ENCODE results near the gene ZHX3.

ZHX3 gene

DNA sequence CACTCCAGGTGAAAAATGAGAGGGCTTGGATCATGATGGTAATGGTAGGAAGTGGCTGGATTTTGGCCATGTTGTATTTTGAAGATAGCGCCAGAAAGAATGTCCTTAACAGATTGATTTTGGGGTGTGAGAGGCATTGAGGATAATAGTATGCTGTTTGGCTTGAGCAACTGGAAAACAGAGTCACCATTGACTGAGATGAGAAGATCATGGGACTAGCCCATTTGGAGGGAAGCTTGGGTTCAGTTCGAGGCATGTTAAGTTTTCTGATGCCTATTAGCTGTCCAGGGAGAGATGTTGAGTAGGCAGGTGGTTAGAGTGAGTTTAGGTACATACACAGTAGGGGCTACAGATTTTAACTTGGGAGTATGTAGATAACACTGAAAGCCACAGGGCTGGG lies 156.8 kb downstream of the ZHX3 start:
- Histone ChIP-seq H4K5ac (ENCODE audit: low read length) (no peak overlapping the region), H3K27me3 (ENCODE audit: insufficient read depth, low read length, poor library complexity) (no peaks in the 10 kb centered on the region), H3K36me3 (ENCODE audit: control insufficient read depth, insufficient read depth, low read length) (peaks cover 27% of the 10 kb centered on the region), H3K4me2 (ENCODE audit: low read length) (no peak overlapping the region), H2BK5ac (ENCODE audit: low read length) (no peak overlapping the region), H3K79me2 (ENCODE audit: control insufficient read depth, insufficient read depth, low read length) (peaks cover 42% of the 10 kb centered on the region), H2AK5ac (ENCODE audit: low read length) (no peak overlapping the region), H4K8ac (ENCODE audit: low read depth, low read length) (no peak overlapping the region), H3K56ac (ENCODE audit: low read length) (no peak overlapping the region), H3K4ac (ENCODE audit: low read depth, low read length) (no peak overlapping the region), H2BK120ac (ENCODE audit: low read depth, low read length) (no peak overlapping the region), H2BK15ac (replicated peaks; ENCODE audit: low read depth) (no peak overlapping the region), H3K4me1 (ENCODE audit: control insufficient read depth, low read depth, low read length) (peaks cover 3% of the 10 kb centered on the region), H3K4me3 (ENCODE audit: low read length) (no peak overlapping the region), H3K23ac (ENCODE audit: low read length) (no peak overlapping the region), H3K9ac (ENCODE audit: low read length) (no peak overlapping the region), H3K18ac (ENCODE audit: low read length) (no peak overlapping the region), H3K27ac (ENCODE audit: low read depth, low read length) (no peak overlapping the region), H3K79me1 (ENCODE audit: low read length) (peaks cover 39% of the 10 kb centered on the region)
- no CpG with 5 or more reads among the region's 2 CpGs for WGBS (ENCODE audit: extremely low coverage, insufficient coverage, low lambda C conversion rate)
- DNase-seq, result no peak

- Histone ChIP-seq H3K79me1 (ENCODE audit: low read length) (peaks cover 47% of the 10 kb centered on the region), H4K8ac (ENCODE audit: low read depth, low read length) (no peak overlapping the region), H2BK15ac (replicated peaks; ENCODE audit: low read depth) (no peak overlapping the region), H2BK5ac (ENCODE audit: low read length) (no peak overlapping the region), H3K27me3 (ENCODE audit: insufficient read depth, low read length, poor library complexity) (no peaks in the 10 kb centered on the region), H3K4me1 (ENCODE audit: control insufficient read depth, low read depth, low read length) (peaks cover 3% of the 10 kb centered on the region), H3K4me3 (ENCODE audit: low read length) (no peak overlapping the region), H3K79me2 (ENCODE audit: control insufficient read depth, insufficient read depth, low read length) (peaks cover 54% of the 10 kb centered on the region), H3K4me2 (ENCODE audit: low read length) (no peak overlapping the region), H3K56ac (ENCODE audit: low read length) (no peak overlapping the region), H3K23ac (ENCODE audit: low read length) (no peak overlapping the region), H3K27ac (ENCODE audit: low read depth, low read length) (no peak overlapping the region), H4K5ac (ENCODE audit: low read length) (no peak overlapping the region), H2BK120ac (ENCODE audit: low read depth, low read length) (no peak overlapping the region), H3K36me3 (ENCODE audit: control insufficient read depth, insufficient read depth, low read length) (peaks cover 19% of the 10 kb centered on the region), H2AK5ac (ENCODE audit: low read length) (no peak overlapping the region), H3K9ac (ENCODE audit: low read length) (no peak overlapping the region), H3K4ac (ENCODE audit: low read depth, low read length) (no peak overlapping the region), H3K18ac (ENCODE audit: low read length) (no peak overlapping the region)
- DNase-seq, result peak; percentile 52
- no CpG with 5 or more reads among the region's 10 CpGs for WGBS (ENCODE audit: extremely low coverage, insufficient coverage, low lambda C conversion rate)
Measured at GRCh38 chr20:41159547-41159946, 158.0 kb downstream of the ZHX3 start.

DNA sequence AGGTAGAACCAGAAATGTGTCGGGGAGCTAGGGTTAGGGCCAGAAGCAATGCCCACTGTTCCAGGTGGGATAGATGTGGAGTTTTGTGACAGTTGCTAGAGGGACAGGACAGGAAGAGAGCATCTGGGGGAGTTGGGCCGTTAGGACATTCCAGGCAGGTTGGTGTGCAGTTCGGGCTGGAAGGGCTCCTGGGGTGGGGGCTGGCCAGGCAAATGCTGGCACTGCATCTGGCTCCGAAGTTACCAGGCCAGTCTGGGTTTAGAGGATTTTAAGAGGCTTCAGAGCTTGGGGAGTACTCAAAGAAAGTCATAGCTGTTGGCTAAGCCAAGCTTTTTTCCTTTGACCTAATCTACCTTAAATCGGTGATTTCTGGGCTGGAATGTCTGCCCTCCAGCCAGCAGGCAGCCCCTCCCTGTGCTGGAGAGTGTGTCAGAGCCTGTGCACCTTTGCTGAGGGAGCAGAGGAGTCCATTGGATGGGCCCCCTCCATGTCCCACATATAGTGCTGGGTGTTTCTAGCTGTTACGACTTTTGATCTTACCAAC lies 159.4 kb downstream of the ZHX3 start:
- Histone ChIP-seq H3K23ac (ENCODE audit: low read length) (no peak overlapping the region), H3K18ac (ENCODE audit: low read length) (no peak overlapping the region), H3K4me3 (ENCODE audit: low read length) (no peak overlapping the region), H2AK5ac (ENCODE audit: low read length) (no peak overlapping the region), H3K79me2 (ENCODE audit: control insufficient read depth, insufficient read depth, low read length) (peaks cover 67% of the 10 kb centered on the region), H3K9ac (ENCODE audit: low read length) (no peak overlapping the region), H4K8ac (ENCODE audit: low read depth, low read length) (no peak overlapping the region), H3K56ac (ENCODE audit: low read length) (no peak overlapping the region), H4K5ac (ENCODE audit: low read length) (no peak overlapping the region), H3K79me1 (ENCODE audit: low read length) (peaks cover 53% of the 10 kb centered on the region), H3K4me1 (ENCODE audit: control insufficient read depth, low read depth, low read length) (peaks cover 3% of the 10 kb centered on the region), H3K27ac (ENCODE audit: low read depth, low read length) (no peak overlapping the region), H3K4me2 (ENCODE audit: low read length) (no peak overlapping the region), H3K27me3 (ENCODE audit: insufficient read depth, low read length, poor library complexity) (no peaks in the 10 kb centered on the region), H3K36me3 (ENCODE audit: control insufficient read depth, insufficient read depth, low read length) (peaks cover 8% of the 10 kb centered on the region), H3K4ac (ENCODE audit: low read depth, low read length) (no peak overlapping the region), H2BK120ac (ENCODE audit: low read depth, low read length) (no peak overlapping the region), H2BK5ac (ENCODE audit: low read length) (no peak overlapping the region), H2BK15ac (replicated peaks; ENCODE audit: low read depth) (no peak overlapping the region)
- DNase-seq, result no peak
- no CpG with 5 or more reads among the region's 6 CpGs for WGBS (ENCODE audit: extremely low coverage, insufficient coverage, low lambda C conversion rate)

- Histone ChIP-seq H3K36me3 (ENCODE audit: control insufficient read depth, insufficient read depth, low read length) (no peaks in the 10 kb centered on the region), H3K4me1 (ENCODE audit: control insufficient read depth, low read depth, low read length) (peaks cover 3% of the 10 kb centered on the region), H3K56ac (ENCODE audit: low read length) (no peak overlapping the region), H3K27me3 (ENCODE audit: insufficient read depth, low read length, poor library complexity) (no peaks in the 10 kb centered on the region), H3K79me1 (ENCODE audit: low read length) (peaks cover 65% of the 10 kb centered on the region), H3K4ac (ENCODE audit: low read depth, low read length) (no peak overlapping the region), H2AK5ac (ENCODE audit: low read length) (no peak overlapping the region), H3K18ac (ENCODE audit: low read length) (no peak overlapping the region), H4K5ac (ENCODE audit: low read length) (no peak overlapping the region), H3K4me2 (ENCODE audit: low read length) (no peak overlapping the region), H2BK15ac (replicated peaks; ENCODE audit: low read depth) (no peak overlapping the region), H3K9ac (ENCODE audit: low read length) (no peak overlapping the region), H2BK5ac (ENCODE audit: low read length) (no peak overlapping the region), H3K27ac (ENCODE audit: low read depth, low read length) (no peak overlapping the region), H3K79me2 (ENCODE audit: control insufficient read depth, insufficient read depth, low read length) (peaks cover 93% of the 10 kb centered on the region), H3K4me3 (ENCODE audit: low read length) (no peak overlapping the region), H3K23ac (ENCODE audit: low read length) (no peak overlapping the region), H4K8ac (ENCODE audit: low read depth, low read length) (no peak overlapping the region), H2BK120ac (ENCODE audit: low read depth, low read length) (no peak overlapping the region)
- DNase-seq, result no peak
- no CpG with 5 or more reads among the region's 7 CpGs for WGBS (ENCODE audit: extremely low coverage, insufficient coverage, low lambda C conversion rate)
Measured at GRCh38 chr20:41155261-41155660, 162.3 kb downstream of the ZHX3 start.

DNA sequence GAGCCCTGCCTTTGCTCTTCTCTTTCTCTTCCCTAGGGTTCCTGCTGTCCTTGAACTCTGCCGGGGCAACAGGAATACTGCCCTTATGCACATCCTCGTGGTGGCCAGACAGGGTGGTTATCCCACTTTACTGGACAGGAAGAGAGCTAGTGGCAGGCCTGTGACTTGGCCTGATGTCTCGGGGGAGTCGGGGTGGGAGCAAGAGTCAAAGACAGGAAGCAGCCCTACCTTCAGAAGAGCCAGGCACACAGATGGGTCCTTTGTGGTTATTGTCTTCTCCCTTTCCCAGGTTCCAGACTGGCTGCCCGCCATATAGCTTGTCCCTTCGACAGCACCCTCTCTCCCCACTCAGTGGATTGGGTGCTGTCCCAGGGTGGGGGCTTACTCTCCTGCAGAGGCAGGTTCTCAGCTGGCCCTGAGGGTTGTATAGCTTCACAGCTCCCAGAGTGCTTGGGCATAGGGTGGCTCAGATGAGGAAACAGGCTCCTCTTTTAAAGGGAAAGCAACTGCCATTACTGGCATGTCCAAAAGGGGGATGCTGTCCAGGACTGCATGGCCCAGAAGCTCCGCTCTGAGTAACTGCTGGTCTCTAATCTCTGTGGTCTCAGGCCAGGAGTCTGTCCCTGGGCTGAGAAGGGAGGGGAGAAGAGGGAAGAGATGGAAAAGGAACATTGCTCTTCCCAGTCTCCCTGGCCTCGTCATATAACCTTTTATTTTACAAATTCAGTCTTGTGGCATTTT lies 162.9 kb downstream of the ZHX3 start:
- Histone ChIP-seq H3K4ac (ENCODE audit: low read depth, low read length) (no peak overlapping the region), H3K9ac (ENCODE audit: low read length) (no peak overlapping the region), H2BK120ac (ENCODE audit: low read depth, low read length) (no peak overlapping the region), H4K8ac (ENCODE audit: low read depth, low read length) (no peak overlapping the region), H3K56ac (ENCODE audit: low read length) (no peak overlapping the region), H4K5ac (ENCODE audit: low read length) (no peak overlapping the region), H3K79me1 (ENCODE audit: low read length) (peaks cover 61% of the 10 kb centered on the region), H3K18ac (ENCODE audit: low read length) (no peak overlapping the region), H3K23ac (ENCODE audit: low read length) (no peak overlapping the region), H3K79me2 (ENCODE audit: control insufficient read depth, insufficient read depth, low read length) (peaks cover 97% of the 10 kb centered on the region), H2BK15ac (replicated peaks; ENCODE audit: low read depth) (no peak overlapping the region), H3K4me2 (ENCODE audit: low read length) (no peak overlapping the region), H3K4me1 (ENCODE audit: control insufficient read depth, low read depth, low read length) (peaks cover 3% of the 10 kb centered on the region), H3K27me3 (ENCODE audit: insufficient read depth, low read length, poor library complexity) (no peaks in the 10 kb centered on the region), H2BK5ac (ENCODE audit: low read length) (no peak overlapping the region), H3K4me3 (ENCODE audit: low read length) (no peak overlapping the region), H2AK5ac (ENCODE audit: low read length) (no peak overlapping the region), H3K27ac (ENCODE audit: low read depth, low read length) (no peak overlapping the region), H3K36me3 (ENCODE audit: control insufficient read depth, insufficient read depth, low read length) (no peaks in the 10 kb centered on the region)
- DNase-seq, result no peak
- no CpG with 5 or more reads among the region's 8 CpGs for WGBS (ENCODE audit: extremely low coverage, insufficient coverage, low lambda C conversion rate)
